ENCODE results near the gene TPM1. TPM values are rescaled to one million over a fixed set of nuclear protein-coding genes. Genes with fewer than 3 reads are reported as not detected.

TPM1 gene
- polyA plus RNA-seq, 1 of the 3 experiments (the other 2 are of a cell fraction): 1,371 TPM

DNA sequence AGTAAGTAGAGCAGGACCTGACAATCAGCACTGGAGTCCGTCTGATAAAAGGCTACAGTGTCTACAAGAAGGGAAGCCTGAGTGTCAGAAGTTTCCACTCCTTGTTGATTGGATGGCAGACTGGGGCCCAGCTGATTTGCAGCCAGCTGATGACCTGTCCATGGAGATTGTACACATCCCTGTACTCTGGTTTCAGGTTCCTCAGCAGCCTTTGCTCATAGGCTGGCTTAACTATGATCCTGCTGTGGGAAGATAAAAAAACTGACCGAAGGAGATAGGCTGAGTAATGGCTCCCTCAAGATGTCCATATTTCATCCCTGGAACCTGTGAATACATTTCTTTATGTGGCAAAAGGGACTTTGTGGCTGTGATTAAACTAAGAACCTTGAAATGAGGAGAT is 67.4 kb downstream of the TPM1 start (continued):
- no peak for TF ChIP-seq CHD2 (IDR thresholded peaks at IDR 0.05; ENCODE audit: low read length, partially characterized antibody)
- no peak for TF ChIP-seq GATA2 (CRISPR knock-in tag; IDR thresholded peaks at IDR 0.05)

DNA sequence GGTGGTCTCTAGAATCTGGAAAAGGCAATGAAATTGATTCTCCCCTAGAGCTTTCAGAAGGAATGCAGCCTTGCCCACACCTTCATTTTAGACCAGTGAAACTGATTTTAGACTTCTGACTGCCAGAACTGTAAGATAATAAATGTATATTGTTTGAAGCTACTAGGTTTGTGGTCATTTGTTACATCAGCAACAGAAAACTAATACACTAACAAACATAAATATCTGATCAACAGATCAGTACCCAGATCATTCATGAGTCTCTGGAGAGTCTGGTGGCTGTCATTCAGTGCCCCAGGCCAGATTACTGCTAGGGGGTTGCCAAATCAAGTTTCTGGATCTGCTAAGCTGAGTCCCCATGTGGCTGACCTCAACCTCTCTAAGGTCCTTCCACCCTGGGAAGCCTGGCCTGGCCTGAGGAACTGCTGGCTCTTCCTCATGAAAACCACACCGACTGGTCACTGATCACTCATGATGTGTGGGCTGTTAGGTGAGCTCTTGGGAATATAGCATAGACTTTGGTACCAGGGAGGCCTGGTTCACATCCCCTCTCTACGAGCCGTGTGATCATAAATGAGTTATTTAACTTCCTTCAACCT is 68.0 kb downstream of the TPM1 start:
- TF ChIP-seq, protein P1, sequence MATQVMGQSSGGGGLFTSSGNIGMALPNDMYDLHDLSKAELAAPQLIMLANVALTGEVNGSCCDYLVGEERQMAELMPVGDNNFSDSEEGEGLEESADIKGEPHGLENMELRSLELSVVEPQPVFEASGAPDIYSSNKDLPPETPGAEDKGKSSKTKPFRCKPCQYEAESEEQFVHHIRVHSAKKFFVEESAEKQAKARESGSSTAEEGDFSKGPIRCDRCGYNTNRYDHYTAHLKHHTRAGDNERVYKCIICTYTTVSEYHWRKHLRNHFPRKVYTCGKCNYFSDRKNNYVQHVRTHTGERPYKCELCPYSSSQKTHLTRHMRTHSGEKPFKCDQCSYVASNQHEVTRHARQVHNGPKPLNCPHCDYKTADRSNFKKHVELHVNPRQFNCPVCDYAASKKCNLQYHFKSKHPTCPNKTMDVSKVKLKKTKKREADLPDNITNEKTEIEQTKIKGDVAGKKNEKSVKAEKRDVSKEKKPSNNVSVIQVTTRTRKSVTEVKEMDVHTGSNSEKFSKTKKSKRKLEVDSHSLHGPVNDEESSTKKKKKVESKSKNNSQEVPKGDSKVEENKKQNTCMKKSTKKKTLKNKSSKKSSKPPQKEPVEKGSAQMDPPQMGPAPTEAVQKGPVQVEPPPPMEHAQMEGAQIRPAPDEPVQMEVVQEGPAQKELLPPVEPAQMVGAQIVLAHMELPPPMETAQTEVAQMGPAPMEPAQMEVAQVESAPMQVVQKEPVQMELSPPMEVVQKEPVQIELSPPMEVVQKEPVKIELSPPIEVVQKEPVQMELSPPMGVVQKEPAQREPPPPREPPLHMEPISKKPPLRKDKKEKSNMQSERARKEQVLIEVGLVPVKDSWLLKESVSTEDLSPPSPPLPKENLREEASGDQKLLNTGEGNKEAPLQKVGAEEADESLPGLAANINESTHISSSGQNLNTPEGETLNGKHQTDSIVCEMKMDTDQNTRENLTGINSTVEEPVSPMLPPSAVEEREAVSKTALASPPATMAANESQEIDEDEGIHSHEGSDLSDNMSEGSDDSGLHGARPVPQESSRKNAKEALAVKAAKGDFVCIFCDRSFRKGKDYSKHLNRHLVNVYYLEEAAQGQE (IDR thresholded peaks at IDR 0.05; ENCODE audit: low read depth, low read length): no peak
- no peak for TF ChIP-seq SIN3A (IDR thresholded peaks at IDR 0.05; ENCODE audit: borderline replicate concordance, low read depth, low read length)
- no peak for TF ChIP-seq TAF1 (IDR thresholded peaks at IDR 0.05; ENCODE audit: borderline replicate concordance, low read depth, low read length)
- TF ChIP-seq, protein P2, sequence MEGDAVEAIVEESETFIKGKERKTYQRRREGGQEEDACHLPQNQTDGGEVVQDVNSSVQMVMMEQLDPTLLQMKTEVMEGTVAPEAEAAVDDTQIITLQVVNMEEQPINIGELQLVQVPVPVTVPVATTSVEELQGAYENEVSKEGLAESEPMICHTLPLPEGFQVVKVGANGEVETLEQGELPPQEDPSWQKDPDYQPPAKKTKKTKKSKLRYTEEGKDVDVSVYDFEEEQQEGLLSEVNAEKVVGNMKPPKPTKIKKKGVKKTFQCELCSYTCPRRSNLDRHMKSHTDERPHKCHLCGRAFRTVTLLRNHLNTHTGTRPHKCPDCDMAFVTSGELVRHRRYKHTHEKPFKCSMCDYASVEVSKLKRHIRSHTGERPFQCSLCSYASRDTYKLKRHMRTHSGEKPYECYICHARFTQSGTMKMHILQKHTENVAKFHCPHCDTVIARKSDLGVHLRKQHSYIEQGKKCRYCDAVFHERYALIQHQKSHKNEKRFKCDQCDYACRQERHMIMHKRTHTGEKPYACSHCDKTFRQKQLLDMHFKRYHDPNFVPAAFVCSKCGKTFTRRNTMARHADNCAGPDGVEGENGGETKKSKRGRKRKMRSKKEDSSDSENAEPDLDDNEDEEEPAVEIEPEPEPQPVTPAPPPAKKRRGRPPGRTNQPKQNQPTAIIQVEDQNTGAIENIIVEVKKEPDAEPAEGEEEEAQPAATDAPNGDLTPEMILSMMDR (IDR thresholded peaks at IDR 0.05): no peak
- no peak for TF ChIP-seq RAD21 (IDR thresholded peaks at IDR 0.05; ENCODE audit: low read length)
- TF ChIP-seq MXI1 (IDR thresholded peaks at IDR 0.05; ENCODE audit: low read depth, low read length): no peak
- TF ChIP-seq TCF12 (IDR thresholded peaks at IDR 0.05): no peak
- TF ChIP-seq, protein P3, sequence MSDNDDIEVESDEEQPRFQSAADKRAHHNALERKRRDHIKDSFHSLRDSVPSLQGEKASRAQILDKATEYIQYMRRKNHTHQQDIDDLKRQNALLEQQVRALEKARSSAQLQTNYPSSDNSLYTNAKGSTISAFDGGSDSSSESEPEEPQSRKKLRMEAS (IDR thresholded peaks at IDR 0.05; ENCODE audit: low read depth): no peak
- TF ChIP-seq RXRA (IDR thresholded peaks at IDR 0.05; ENCODE audit: borderline replicate concordance, low read depth): no peak
- TF ChIP-seq EZH2phosphoT487 (IDR thresholded peaks at IDR 0.05; ENCODE audit: borderline replicate concordance, low read depth): no peak
- TF ChIP-seq MEF2A (IDR thresholded peaks at IDR 0.05; ENCODE audit: borderline replicate concordance, low read depth): no peak
- TF ChIP-seq FOXJ3 (CRISPR knock-in tag; IDR thresholded peaks at IDR 0.05): no peak
- TF ChIP-seq, protein P4, sequence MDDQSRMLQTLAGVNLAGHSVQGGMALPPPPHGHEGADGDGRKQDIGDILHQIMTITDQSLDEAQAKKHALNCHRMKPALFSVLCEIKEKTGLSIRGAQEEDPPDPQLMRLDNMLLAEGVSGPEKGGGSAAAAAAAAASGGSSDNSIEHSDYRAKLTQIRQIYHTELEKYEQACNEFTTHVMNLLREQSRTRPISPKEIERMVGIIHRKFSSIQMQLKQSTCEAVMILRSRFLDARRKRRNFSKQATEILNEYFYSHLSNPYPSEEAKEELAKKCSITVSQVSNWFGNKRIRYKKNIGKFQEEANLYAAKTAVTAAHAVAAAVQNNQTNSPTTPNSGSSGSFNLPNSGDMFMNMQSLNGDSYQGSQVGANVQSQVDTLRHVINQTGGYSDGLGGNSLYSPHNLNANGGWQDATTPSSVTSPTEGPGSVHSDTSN (IDR thresholded peaks at IDR 0.05): no peak
- no peak for TF ChIP-seq NFIC (IDR thresholded peaks at IDR 0.05; ENCODE audit: borderline replicate concordance)
- TF ChIP-seq FOXM1 (IDR thresholded peaks at IDR 0.05; ENCODE audit: low read depth): no peak
- H3K9ac ChIP-seq: no peak overlapping the region
- no peaks in the 10 kb centered on the region for H3K27me3 ChIP-seq (ENCODE audit: insufficient read depth)
- H3F3A ChIP-seq (replicated peaks; ENCODE audit: insufficient read depth): peaks cover 22% of the 10 kb centered on the region
- no peaks in the 10 kb centered on the region for H3K36me3 ChIP-seq (replicated peaks in 1 of 2; ENCODE audit: control insufficient read depth in 1 of 2, insufficient read depth in 2 of 2, low read length in 1 of 2)
- no peak overlapping the region for H3K4me2 ChIP-seq
- H3K9me3 ChIP-seq: no peaks in the 10 kb centered on the region
- peaks cover 3 to 23% of the 10 kb centered on the region in 2 experiments; a peak in 3 of 4 replicates for H3K4me1 ChIP-seq (ENCODE audit: control insufficient read depth in 1 of 2, insufficient read depth in 2 of 2, low read depth in 1 of 2, low read length in 1 of 2)
- POLR2A ChIA-PET: no interaction called here
- CTCF ChIA-PET: interaction anchor here (1.0 to 4.7 kb wide), 3 partner anchors 11 to 63 kb away, joined by 3 to 24 read pairs (median 13); no protein-coding TSS in a partner anchor
- DNase-seq: no peak
- no peaks in the 10 kb centered on the region for H4K20me1 ChIP-seq (ENCODE audit: insufficient read depth)
- H3K79me2 ChIP-seq (ENCODE audit: insufficient read depth): no peaks in the 10 kb centered on the region
- H2AFZ ChIP-seq (ENCODE audit: low read depth): no peak overlapping the region
- WGBS (ENCODE audit: low lambda C conversion rate): 96% methylated on average over 2 of the region's 3 CpGs
- no peak overlapping the region for H3K4me3 ChIP-seq (ENCODE audit: low read depth in 2 of 2, low read length in 1 of 2)
- no peaks in the 10 kb centered on the region for H3K9me2 ChIP-seq
- H3K27ac ChIP-seq (ENCODE audit: low read depth in 2 of 2, low read length in 1 of 2): no peak overlapping the region
